K562 (cell line): Measurements from ENCODE around the gene HS3ST5. TPM values are rescaled to one million over a fixed set of nuclear protein-coding genes. Genes with fewer than 3 reads are reported as not detected.

Experiments
- ATAC-seq: fragments of 200-7000 bp; cut with Tn5 transposase; 3 replicates; pipeline ENCODE4 v1.9.1; 2020; ENCODE audit warnings: moderate library complexity
- BruUV-seq: library from RNA; stranded (reverse); fragments of 400-500 nt; replicated peaks from 2 replicates; lab custom pipeline; 2021; lab: Mats Ljungman, UMichigan
- CTCF ChIA-PET: fragments of 300-600 bp; formaldehyde crosslinking; extraction: SDS; loops from one replicate; lab custom pipeline; 2021; ENCODE audit warnings: low intra/inter-chr PET ratio; lab: Yijun Ruan, JAX
- POLR2A ChIA-PET: fragments of 300-600, 350-650 bp; sonication (Branson Sonifier 250); formaldehyde crosslinking; extraction: SDS; loops from one replicate; lab custom pipeline; 2021; ENCODE audit warnings: antibody characterized with exemption, inconsistent platforms; lab: Yijun Ruan, JAX
- DNase-seq, 4 experiments: peaks; one replicate each; pipeline versions ENCODE4 v3.0.0 to v3.0.0-alpha.2; 2011 to 2018; ENCODE audit warnings: low spot score in 3 of 4, mixed read lengths in 3 of 4; ENCODE audit errors: extremely low read depth in 1 of 4
- FAIRE-seq: peaks from 2 replicates; lab custom pipeline; 2011; peaks lifted over from hg19 to GRCh38; lab: Jason Lieb, UNC
- H2AFZ ChIP-seq: 2 replicates; pipeline ENCODE4 v1.6.0; 2011; ENCODE audit warnings: low read depth, low read length, control low read depth, inconsistent platforms
- H3K27ac ChIP-seq: fragments of 200-600 bp; 3 replicates; pipeline ENCODE4 v1.8.0; 2011; ENCODE audit warnings: low read depth, mild to moderate bottlenecking, control low read depth, inconsistent platforms, low read length, moderate library complexity, mixed read lengths; ENCODE audit errors: extremely low read depth
- H3K27me3 ChIP-seq, 2 experiments: fragments of 300-600 bp in 1 of 2; 2 replicates in 1 of 2; 3 replicates in 1 of 2; pipeline versions ENCODE4 v1.6.0 to v1.8.0; 2011; ENCODE audit warnings: inconsistent platforms in 2 of 2, low read length in 2 of 2, mild to moderate bottlenecking in 1 of 2, mixed read lengths in 1 of 2, moderate library complexity in 1 of 2; ENCODE audit not compliant: control insufficient read depth in 2 of 2, insufficient read depth in 2 of 2
- H3K36me3 ChIP-seq: fragments of 300-600 bp; 3 replicates; pipeline ENCODE4 v1.8.0; 2011; ENCODE audit warnings: mild to moderate bottlenecking, low read length, inconsistent platforms; ENCODE audit not compliant: control insufficient read depth, insufficient read depth
- H3K4me1 ChIP-seq, 2 experiments: fragments of 200-600 bp in 1 of 2; replicated peaks in 1 of 2; 2 replicates in 1 of 2; 3 replicates in 1 of 2; pipeline versions ENCODE4 v1.5.1 to v1.8.0; 2011; ENCODE audit warnings: inconsistent platforms in 2 of 2, low read length in 2 of 2, mild to moderate bottlenecking in 1 of 2, mixed read lengths in 1 of 2, moderate library complexity in 1 of 2; ENCODE audit not compliant: control insufficient read depth in 2 of 2, insufficient read depth in 2 of 2
- H3K4me2 ChIP-seq: 2 replicates; pipeline ENCODE4 v1.6.1; 2011; ENCODE audit warnings: low read length, control low read depth, inconsistent platforms, mixed read lengths; ENCODE audit not compliant: insufficient read depth
- H3K4me3 ChIP-seq: fragments of 200-600 bp; sonication (generic), shearing (Covaris generic); 2 replicates; pipeline ENCODE4 v1.5.1; 2016; ENCODE audit warnings: control low read depth, inconsistent platforms
- H3K79me2 ChIP-seq: fragments of 200-600 bp; 3 replicates; pipeline ENCODE4 v1.8.0; 2011; ENCODE audit warnings: low read length, inconsistent platforms; ENCODE audit not compliant: control insufficient read depth, insufficient read depth
- H3K9ac ChIP-seq, 2 experiments: 2 replicates each; pipeline versions ENCODE4 v1.6.0 to v1.6.1; 2011; ENCODE audit warnings: low read depth in 2 of 2, low read length in 2 of 2, control low read depth in 1 of 2, inconsistent platforms in 1 of 2, mild to moderate bottlenecking in 1 of 2, mixed read lengths in 1 of 2; ENCODE audit not compliant: insufficient read depth in 1 of 2
- H3K9me1 ChIP-seq: one replicate; pipeline ENCODE4 v1.6.0; 2011; ENCODE audit warnings: inconsistent platforms, mild to moderate bottlenecking, low read length, moderate library complexity; ENCODE audit not compliant: control insufficient read depth, insufficient read depth
- H3K9me3 ChIP-seq: replicated peaks from 2 replicates; pipeline ENCODE4 v1.5.1; 2011; ENCODE audit warnings: low read depth, low read length, inconsistent platforms; ENCODE audit not compliant: control insufficient read depth, insufficient read depth
- H4K20me1 ChIP-seq: replicated peaks from 2 replicates; pipeline ENCODE4 v1.6.1; 2011; ENCODE audit warnings: low read length, inconsistent platforms, mixed read lengths; ENCODE audit not compliant: control insufficient read depth, insufficient read depth
- BRF2 ChIP-seq: IDR thresholded peaks from 3 replicates; pipeline ENCODE4 v1.6.1; 2011; ENCODE audit warnings: borderline replicate concordance, mild to moderate bottlenecking; ENCODE audit not compliant: insufficient read length, insufficient read depth
- DACH1 ChIP-seq: fragments of 450-650 bp; IDR thresholded peaks from 2 replicates; pipeline ENCODE4 v1.6.1; 2018; ENCODE audit not compliant: partially characterized antibody
- ETV1 ChIP-seq: fragments of 450-650 bp; conservative IDR thresholded peaks from 2 replicates; pipeline ENCODE4 v1.6.1; 2016; ENCODE audit warnings: missing genetic modification characterization, control low read depth, low read depth, missing compliant biosample characterization
- FOXP4 ChIP-seq: sonication (generic); formaldehyde crosslinking; IDR thresholded peaks from 2 replicates; pipeline ENCODE4 v1.8.0; 2022; ENCODE audit warnings: mild to moderate bottlenecking, missing genetic modification reagents, borderline replicate concordance
- PTTG1 ChIP-seq: fragments of 450-650 bp; IDR thresholded peaks from 2 replicates; pipeline ENCODE4 v1.6.1; 2016; ENCODE audit warnings: low read depth, mild to moderate bottlenecking, missing genetic modification characterization, missing compliant biosample characterization
- ZNF518B ChIP-seq: fragments of 250-450 bp; sonication (Bioruptor Pico); IDR thresholded peaks from 2 replicates; pipeline ENCODE4 v1.5.0; 2021; ENCODE audit warnings: mild to moderate bottlenecking, moderate library complexity
- WGBS: fragments of 100-300 bp; shearing (Covaris generic); methylation state at CpG from one replicate; pipeline ENCODE4 v1.1.6; 2016; ENCODE audit warnings: low coverage, mixed read lengths; ENCODE audit not compliant: insufficient coverage; ENCODE audit errors: missing lambda C conversion rate; 5-methylcytosine and 5-hydroxymethylcytosine counted together
- in situ Hi-C: fragments of 300-500 bp; cut with MboI; formaldehyde crosslinking; loops from 4 replicates; pipeline ENCODE4 v1.15.0; 2018; ENCODE audit warnings: inconsistent platforms, mixed read lengths
- intact Hi-C: fragments of 100-400 bp; cut with micrococcal nuclease; formaldehyde crosslinking; loops from 2 replicates; pipeline ENCODE4 v1.14.2; 2022
- polyA plus RNA-seq, 8 experiments: library from polyadenylated mRNA; depleted of rRNA in 4 of 8; stranded (reverse) in 5 of 8; unstranded in 3 of 8; fragments of >200 nt; fragmentation: Nextera tagmentation in 2 of 8; fragmentation: Illumina TruSeq in 1 of 8; extraction: Ambion mirVana in 2 of 8; extraction: Trizol in 1 of 8; gene quantifications; 2 replicates each; pipeline versions ENCODE4 v1.2.1 to v1.2.3, GENCODE V29; 2011 to 2014; ENCODE audit warnings: inconsistent platforms in 1 of 8, missing spikeins in 1 of 8
- total RNA-seq, 7 experiments: library from RNA; depleted of rRNA in 6 of 7; stranded (reverse); fragments of >200 nt in 6 of 7; fragmentation: Illumina TruSeq in 2 of 7; extraction: Trizol in 2 of 7; gene quantifications; 2 replicates each; pipeline versions ENCODE4 v1.2.1 to v1.2.3, GENCODE V29; 2011 to 2021; ENCODE audit warnings: low replicate concordance in 1 of 7
- TF ChIP-seq, protein P1 (sequence below): fragments of 250-450 bp; sonication (Bioruptor Pico); IDR thresholded peaks from 2 replicates; pipeline ENCODE4 v1.8.0; 2022; ENCODE audit warnings: inconsistent platforms

The HS3ST5 gene
- total and polyA plus RNA-seq, 9 of the 15 experiments (the other 6 are each of a cell fraction or from before 2014, with no cell fraction given): not detected

GRCh38 chr6:114291428-114291827, 51.4 kb downstream of the HS3ST5 start (continued):
- TF ChIP-seq ZNF518B (CRISPR knock-in tag): no peak
- no peak for TF ChIP-seq PTTG1 (tag)
- no peak for TF ChIP-seq BRF2
- TF ChIP-seq DACH1: no peak

GRCh38 chr6:114290864-114291263, 52.0 kb downstream of the HS3ST5 start:
- H2AFZ ChIP-seq: no peak overlapping the region
- ATAC-seq (no peak), FAIRE-seq (no peak), DNase-seq (no peak)
- no peaks in the 10 kb centered on the region for H3K27me3 ChIP-seq
- H3K4me2 ChIP-seq: no peak overlapping the region
- H4K20me1 ChIP-seq: no peaks in the 10 kb centered on the region
- BruUV-seq: no TSS peak
- no peaks in the 10 kb centered on the region for H3K36me3 ChIP-seq
- H3K9ac ChIP-seq: no peak overlapping the region
- in situ Hi-C loops: no loop called here
- H3K4me1 ChIP-seq: no peaks in the 10 kb centered on the region
- no peak overlapping the region for H3K27ac ChIP-seq
- ChIA-PET POLR2A (no interaction called here), CTCF (no interaction called here)
- H3K4me3 ChIP-seq: no peak overlapping the region
- no peaks in the 10 kb centered on the region for H3K9me3 ChIP-seq
- WGBS: 0% methylated on average over 3 of the region's 3 CpGs
- no peaks in the 10 kb centered on the region for H3K79me2 ChIP-seq
- H3K9me1 ChIP-seq: no peaks in the 10 kb centered on the region
- intact Hi-C loops: no loop called here
- TF ChIP-seq ETV1 (tag) (no peak), FOXP4 (CRISPR knock-in tag) (no peak)
- TF ChIP-seq, protein P1, sequence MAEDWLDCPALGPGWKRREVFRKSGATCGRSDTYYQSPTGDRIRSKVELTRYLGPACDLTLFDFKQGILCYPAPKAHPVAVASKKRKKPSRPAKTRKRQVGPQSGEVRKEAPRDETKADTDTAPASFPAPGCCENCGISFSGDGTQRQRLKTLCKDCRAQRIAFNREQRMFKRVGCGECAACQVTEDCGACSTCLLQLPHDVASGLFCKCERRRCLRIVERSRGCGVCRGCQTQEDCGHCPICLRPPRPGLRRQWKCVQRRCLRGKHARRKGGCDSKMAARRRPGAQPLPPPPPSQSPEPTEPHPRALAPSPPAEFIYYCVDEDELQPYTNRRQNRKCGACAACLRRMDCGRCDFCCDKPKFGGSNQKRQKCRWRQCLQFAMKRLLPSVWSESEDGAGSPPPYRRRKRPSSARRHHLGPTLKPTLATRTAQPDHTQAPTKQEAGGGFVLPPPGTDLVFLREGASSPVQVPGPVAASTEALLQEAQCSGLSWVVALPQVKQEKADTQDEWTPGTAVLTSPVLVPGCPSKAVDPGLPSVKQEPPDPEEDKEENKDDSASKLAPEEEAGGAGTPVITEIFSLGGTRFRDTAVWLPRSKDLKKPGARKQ: no peak
